Activated gamma-delta T cell treated with Interleukin-2 at 50 U/mL for 16 hours (primary cell): ENCODE measurements around the gene CAND2.
"Not testable (repeated sequence)": the region's sequence is repeated elsewhere in the genome, so short reads cannot be mapped to it uniquely, and the experiment has no call there.

Experiments
- DNase-seq: peaks from one replicate; pipeline ENCODE4 v3.0.0-alpha.2; 2020

Gene CAND2

DNA sequence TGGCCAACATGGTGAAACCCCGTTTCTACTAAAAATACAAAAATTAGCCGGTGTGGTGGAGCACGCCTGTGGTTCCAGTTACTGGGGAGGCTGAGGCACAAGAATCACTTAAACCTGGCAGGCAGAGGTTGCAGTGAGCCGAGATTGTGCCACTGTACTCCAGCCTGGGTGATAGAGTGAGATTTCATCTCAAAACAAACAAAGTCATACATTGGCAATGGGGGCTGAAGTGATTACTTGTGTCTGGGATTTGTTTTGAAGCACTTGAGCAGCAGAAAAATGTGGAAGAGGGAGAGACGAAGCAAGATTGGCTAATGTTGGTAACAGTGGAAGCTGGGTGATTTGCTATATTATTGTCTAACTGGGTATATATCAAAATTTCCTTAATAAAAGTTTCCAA, 24.0 kb upstream of the CAND2 start:
- DNase-seq: no peak

DNA sequence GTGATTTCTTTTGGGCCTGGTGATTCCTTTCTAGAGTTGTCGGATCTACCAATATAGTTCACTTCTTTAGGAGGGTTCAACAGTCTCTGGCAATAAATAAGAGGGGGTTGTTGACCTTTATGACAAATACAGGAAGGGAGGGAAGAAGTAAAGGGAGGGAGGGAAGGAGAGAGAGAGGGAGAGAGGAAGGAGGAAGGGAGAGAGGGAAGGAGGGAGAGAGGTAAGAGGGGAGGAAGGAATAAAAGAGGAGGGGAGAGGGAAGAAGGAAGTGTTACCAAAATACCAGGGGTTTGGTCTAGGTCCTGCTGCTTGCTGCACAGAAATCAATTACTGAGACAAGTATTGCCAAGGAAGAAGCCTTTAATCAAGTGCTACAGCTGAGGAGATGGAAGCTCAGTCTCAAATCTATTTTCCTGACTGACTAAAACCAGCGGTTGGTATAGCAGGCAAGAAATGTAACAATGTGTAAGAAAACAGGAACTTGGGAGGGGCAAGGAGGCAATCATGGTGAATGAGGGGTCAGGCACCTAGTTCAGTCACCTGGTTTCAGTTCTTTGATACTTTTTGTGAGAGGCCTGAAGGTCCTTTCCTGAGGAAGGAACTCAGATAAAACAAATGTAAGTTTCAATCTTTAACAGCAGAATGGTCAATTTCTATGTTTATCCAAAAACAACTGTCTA, 23.3 kb upstream of the CAND2 start:
- DNase-seq: no peak

DNA sequence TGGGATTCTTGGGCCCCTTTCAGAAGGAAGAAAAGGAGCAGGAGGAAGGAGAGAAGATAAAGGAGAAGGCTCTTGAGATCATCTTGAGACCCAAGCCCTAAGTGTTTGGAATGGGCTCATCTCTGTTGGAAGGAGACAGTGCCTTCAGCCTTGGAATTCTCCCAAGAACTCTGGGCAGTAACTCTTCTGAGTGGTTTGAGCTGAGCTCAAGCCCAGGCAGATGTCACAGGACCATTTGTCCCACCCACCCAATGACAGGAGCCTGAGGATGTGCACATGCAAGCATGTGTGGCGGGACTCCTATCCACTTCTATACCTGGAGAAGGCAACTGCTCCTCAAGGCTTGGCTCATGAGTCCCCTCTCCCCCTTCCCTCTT, 22.8 kb upstream of the CAND2 start:
- DNase-seq: no peak

DNA sequence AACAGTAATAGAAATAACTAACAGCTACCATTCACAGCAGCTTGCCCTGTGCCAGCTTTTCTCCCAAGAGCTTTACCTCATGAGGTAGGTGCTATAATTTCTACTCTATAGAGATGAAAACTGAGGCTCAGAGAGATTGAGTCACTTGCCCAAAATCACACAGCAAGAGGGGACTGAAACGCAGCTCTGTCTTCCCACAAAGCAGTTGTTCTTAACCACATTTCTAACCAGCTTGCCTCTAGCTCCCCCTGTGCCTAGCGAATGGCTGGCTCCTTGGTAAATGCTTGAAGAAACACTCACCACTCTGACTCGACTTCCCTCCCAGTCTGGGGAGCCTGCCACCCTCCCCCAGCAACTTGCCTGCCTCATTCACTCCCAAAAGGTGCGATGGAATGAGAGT, 21.9 kb upstream of the CAND2 start:
- DNase-seq: no peak

DNA sequence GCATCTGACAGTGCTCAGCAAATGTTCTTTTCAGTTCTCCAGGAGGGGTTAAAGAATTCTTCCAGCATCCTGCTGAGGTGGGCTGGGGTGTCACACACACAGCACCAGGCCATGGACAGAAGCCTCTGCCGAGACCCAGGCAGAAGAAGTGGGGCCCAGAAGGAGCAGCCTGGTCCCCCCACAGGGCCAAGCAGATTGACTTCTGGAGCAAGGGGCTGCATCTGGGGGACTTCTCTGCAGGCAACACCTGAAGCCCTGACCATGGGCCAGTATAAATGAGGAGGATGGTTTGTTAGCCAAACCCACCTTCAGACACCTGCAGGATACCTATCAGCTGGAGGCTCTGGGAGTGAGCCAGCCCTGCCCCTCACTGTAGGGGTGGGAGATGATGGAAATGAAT, 21.3 kb upstream of the CAND2 start:
- DNase-seq: no peak

DNA sequence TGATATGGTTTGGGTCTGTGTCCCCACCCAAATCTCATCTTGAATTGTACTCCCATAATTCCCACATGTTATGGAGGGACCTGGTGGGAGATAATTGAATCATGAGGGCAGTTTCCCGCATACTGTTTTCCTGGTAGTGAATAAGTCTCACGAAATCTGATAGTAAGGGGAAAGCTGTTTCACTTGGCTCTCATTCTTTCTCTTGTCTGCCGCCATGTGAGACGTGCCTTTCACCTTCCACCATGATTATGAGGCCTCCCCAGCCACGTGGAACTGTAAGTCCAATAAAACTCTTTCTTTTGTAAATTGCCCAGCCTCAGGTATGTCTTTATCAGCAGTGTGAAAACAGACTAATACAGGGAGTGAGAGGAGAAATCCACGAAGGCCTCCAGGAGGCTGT, 20.5 kb upstream of the CAND2 start:
- DNase-seq: not testable (repeated sequence)

DNA sequence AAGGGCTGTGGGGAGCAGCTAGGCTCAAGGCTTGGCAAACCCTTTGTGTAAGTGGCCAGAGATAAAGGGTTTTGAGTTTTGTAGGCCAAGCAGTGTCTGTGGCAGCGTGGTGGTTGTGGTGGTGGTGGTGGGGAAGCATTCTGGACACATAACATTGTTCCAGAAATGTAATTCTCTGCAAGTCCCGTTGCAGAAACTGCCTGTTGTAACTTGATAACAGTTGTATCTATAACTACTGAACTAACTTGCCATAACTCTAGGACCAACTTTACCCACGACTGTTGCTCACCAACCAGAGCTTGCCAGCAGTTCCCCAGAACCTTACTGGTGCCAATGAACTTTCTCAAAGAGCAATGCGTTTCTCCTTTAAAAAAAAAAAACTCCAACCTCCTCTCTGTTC, 19.3 kb upstream of the CAND2 start:
- DNase-seq: no peak

DNA sequence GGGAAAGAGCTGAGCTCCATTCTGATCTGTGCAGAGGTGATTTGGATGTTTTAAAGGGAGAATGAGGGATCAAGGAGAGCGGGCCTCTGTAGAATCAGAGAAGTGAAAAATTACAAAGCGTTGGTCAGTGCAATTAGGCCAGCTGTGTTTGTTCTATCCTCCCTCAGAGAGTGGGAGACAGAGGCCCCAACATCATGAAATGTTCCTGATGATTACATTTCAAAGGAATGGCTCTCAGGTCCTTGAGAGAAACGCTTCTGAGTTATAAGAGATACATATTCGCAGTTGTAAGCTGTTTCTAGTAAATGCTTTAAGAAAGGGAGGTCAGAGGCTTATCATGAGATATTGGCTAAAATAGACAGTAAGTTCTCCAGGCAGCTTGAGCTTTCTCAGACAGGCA, 15.7 kb upstream of the CAND2 start:
- DNase-seq: no peak

DNA sequence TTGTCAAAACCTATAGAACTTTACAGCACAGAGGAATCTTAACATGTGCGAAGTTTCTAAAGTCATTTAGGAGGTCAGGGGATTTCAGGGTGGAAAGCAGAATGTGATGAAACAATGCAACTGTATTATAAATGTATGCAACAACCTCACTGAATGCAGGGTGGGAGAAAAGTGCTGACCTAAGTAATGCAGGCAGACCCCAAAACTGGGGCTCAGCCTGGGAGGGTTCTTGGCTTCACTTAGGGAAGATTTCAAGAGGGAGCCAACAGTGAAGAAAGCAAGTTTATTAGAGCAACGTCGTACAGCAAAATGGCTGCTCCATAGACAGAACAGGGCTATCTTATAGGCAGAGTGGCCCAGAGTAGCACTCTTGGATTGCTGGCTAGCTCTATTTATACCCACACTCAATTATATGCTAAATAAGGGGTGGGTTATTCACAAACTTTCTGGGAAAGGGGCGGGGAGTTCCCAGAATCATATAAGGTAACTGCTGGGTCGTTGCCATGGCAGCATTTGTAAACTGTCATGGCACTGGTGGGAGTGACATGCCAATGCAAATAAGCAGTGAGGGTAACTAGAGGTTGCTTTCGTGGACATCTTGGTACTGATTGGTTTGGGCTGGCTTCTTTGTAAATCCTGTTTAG, 14.2 kb upstream of the CAND2 start:
- no peak for DNase-seq

DNA sequence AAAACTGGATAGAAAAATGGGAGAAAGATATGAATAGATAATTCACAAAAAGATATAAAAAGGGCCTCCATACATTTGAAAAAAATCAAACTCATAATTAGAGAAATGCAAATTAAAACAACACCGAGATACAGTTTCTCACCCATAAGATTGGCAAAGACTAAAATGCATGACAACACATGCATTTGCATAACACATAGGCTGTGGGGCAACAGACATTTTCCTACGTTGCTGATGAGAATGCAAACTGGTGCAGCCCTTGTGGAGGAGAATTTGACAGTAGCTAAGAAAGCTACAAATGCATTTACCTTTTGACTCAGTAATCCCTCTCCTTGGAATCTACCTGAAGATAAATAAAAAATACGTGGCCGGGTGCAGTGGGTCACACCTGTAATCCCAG, 11.4 kb upstream of the CAND2 start:
- no peak for DNase-seq

DNA sequence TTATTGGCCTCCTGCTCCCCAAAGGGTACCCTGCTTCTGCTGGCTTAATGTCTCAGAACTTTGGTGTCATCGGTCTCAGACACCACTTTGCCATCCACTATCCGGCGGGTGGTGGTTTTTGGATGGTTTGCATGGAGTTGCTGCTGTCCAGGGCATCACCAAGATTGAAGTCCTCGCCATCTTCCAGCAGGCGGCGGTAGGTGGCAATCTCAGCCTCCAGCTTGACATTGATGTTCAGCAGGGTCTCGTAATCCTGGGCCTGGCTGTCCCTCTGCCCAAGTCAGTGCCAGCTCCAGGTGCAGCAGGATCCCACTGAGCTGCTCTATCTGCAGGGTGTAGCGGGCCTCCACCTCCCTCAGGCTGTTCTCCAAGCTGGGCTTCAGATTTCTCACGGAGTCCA, 9.1 kb upstream of the CAND2 start:
- peak; percentile 69 for DNase-seq

DNA sequence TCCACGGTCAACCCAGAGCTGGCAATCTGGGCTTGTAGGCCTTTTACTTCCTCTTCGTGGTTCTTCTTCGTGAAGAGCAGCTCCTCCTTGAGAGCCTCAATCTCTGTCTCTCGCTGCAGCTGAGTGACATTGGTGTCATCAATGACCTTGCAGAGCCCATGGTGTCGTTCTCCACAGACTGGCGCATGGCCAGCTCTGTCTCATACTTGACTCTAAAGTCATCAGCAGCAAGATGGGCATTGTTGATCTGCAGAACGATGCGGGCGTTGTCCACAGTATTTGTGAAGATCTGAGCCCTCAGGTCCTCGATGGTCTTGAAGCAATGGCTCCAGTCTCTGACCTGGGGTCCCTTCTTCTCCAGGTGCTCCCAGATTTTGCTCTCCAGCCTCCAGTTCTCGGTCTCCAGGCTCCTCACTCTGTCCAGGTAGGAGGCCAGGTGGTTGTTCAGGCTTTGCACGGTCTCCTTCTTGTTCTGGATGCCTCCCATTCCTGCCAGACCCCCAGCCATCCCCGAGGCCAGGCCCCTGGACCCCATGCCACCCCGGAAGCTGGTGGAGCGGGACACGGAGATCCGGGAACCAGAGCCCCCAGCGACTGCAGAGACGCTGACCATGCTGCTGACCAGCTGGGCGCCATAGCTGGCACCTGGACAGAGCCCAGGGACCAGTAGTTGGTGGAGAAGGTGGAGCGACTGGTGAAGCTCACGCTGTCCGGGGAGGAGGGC, 8.4 kb upstream of the CAND2 start:
- DNase-seq: not testable (repeated sequence)

DNA sequence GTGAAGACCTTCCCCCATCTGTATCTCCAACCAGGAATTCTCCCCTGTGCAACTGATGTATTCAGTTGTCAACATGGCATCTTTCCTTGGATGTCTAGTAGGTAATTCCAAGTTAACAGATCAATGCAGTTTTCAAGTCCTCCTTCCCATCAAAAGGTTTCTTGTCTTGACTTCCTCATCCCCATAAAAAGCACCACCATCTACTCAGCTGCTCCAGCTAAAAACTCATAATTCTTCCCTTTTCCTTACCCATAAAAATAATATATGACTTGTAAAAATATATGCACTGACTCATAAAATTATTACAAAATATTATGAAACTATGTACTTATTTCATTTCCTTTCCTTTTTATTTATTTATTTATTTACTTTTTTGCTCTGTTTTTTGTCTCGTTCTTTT, 5.0 kb upstream of the CAND2 start:
- DNase-seq: no peak

DNA sequence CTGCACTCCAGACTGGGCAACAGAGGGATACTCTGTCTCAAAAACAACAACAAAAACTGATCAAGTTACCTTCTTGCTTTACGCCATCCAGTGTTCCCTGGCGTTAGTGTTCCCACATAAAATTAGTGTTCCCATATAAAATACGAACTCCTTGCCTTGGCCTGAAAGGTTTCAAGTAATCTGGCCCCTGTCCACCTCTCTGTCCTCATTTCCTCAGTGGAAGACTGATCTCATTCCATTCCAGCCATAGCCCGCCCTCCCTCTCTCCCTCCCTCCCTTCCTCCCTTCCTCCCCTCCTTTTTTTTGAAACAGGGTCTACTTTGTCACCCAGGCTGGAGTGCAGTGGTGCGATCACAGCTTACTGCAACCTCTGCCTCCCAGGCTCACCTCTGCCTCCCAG, 2.8 kb upstream of the CAND2 start:
- DNase-seq: no peak

DNA sequence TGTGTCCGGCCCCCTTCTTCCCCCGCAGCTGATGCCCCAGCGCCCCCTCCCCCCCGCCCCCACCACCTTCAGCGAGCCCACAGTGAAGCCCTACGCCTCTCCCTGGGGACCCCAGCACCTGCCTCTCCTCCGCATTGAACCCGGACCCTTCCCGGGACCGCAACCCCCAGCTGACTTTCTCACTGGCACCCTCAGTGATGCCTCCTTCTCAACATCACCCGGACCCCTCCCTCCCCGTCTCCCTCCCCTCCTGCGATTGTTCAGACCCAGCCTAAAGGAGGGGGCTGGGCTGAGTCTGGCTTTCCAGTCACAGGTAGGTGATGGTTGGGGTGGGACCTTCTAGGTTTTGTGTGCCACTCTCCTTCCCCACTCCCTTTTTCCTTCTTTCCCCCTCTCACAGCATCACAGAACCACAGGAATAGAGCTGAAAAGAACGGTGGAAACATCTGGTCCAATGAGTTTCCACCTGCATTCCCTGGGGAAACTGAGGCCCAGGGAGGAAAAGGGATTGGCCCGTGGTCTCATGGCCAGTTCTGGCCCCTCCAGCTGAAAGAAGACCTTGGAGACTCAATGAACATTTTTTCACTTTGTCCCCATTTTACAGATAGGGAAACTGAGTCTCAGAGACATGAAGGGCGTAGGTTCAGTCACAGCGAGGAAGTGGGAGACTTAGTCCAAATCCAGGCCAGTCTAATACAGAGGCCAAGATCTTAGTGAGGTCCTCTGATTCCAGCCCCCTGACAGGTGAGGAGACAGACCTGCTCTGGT, 828 bp downstream of the CAND2 start:
- DNase-seq: no peak

DNA sequence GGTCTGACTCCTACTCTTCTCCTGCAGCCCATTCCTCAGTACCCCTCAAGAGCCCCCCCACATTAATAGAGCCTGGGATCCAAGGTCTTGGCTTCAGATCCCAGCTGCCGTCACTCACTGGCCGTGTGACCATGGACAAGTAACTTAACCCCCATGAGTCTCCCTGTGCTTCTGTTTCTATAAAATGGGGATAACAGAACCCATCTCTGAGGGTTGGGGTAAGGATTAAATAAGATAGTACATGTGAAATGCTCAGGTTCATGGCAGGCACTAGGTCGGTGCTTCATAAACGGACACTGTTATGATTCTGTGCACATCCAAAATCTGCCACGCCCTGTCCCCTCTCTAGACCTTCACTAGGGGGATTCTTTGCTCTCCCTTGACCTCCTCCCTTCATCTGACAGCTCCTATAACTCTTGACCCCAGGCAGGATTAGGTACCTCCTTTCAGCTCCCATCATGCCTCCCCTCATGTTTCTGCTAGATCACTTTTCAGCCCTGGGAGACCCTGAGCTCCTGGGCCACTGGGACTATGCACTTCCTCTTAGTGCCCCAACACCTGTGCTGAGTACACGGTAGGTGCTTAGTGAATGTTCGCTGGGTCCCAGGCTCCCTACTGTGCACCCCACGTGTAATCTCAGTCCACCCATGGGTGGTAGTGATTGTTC, 1.5 kb downstream of the CAND2 start:
- no peak for DNase-seq

DNA sequence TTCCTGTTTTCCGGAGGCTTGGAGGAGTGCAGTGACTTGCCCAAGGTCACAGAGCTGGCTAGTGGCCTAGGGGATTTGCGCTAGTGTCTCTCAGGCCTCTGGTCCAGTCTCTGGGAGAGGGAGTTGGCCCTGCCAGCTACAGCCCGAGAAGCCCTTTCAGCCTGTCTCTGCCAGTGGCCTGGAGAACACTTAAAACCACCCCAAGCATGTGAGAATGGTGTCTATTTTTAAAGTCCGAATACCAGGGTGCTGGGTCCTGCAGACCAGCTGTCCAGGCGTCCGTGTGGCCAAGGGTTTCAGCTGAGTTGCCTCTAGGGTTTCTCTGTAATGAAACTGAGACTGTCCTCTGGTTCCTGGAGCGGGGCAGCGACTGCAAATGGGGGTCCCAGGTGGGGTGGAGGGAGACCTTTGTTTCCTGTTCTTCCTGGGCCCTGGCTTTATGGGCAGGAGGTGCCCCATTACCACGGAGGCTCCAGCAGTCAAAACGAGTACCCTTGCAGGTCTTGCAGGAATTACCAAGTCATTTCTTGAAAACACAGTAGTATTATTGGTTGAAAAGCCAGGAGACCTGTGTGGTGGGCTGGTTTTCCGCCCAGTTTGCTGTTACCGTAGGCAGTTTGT, 2.2 kb downstream of the CAND2 start:
- no peak for DNase-seq

DNA sequence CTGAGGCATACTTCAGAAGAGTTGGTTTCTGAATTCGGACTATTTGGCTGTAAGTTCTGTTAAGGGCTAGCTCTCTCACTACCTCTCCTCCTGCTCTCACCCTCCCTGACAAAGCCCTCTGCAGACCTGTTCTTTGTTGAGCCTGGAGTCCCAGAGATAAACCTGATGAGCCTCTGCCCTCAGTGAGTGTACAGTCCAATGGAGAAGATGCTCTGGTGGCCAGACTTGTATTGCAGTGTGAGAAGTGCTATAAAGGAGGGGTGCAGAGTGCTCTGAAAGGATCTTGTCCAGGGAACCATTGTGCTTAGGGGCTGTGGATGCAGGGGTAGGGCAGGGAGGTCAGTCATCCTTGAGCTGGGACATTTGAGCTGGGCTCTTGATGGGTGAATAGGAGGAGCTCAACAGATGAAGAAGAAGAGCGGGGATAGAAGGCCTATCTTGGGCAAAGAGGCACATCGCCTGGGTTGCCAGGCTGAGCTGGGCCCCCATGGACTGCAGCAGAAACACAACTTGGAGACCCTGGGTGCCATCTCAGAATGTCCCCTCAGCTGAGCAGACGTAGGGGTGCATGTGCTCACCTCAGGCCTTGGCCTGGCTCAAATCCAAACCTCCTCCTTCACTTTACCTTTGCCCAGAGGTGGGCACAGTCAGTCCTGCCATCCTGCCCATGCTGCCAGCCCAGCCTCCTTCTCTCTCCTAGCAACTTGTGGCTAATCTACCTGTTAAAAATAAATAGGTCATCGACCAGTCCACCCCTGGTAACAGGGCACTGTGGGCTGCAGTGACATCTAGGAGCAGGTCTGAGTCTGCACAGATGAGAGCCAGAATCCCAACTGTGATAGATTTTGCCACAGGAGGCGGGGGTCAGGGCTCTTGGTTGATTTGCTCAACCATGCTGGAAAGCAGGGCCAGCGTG, 3.3 kb downstream of the CAND2 start:
- no peak for DNase-seq

DNA sequence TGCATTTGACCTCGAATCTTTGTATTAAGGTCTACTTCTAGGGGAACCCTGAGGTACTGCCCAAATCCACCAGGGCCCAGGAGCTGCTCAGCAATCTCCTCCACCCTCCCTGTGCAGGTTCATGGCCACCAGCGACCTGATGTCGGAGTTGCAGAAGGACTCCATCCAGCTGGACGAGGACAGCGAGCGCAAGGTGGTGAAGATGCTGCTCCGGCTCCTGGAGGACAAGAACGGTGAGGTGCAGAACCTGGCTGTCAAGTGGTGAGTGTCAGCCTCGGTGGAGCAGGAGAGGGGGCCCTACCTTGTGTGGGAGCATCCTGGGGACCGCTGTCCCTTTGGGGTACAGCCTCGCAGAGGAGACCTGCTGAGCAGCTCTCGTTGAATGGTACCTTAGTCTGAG, 6.9 kb downstream of the CAND2 start:
- DNase-seq: no peak

DNA sequence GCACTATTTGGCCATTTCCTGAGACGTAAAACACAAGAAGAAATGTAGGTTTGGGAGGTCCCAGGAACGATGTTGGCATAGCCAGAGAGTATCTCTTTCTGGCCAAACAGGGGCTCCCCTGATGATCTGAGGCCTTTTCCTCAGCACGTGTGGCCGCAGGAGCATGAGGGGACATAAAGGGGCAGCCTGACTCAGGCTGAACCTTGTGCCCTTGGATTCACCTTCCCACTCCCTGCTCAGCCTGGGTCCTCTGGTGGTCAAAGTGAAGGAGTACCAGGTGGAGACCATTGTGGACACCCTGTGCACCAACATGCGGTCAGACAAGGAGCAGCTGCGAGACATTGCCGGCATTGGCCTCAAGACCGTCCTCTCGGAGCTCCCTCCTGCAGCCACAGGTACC, 10.6 kb downstream of the CAND2 start:
- no peak for DNase-seq

DNA sequence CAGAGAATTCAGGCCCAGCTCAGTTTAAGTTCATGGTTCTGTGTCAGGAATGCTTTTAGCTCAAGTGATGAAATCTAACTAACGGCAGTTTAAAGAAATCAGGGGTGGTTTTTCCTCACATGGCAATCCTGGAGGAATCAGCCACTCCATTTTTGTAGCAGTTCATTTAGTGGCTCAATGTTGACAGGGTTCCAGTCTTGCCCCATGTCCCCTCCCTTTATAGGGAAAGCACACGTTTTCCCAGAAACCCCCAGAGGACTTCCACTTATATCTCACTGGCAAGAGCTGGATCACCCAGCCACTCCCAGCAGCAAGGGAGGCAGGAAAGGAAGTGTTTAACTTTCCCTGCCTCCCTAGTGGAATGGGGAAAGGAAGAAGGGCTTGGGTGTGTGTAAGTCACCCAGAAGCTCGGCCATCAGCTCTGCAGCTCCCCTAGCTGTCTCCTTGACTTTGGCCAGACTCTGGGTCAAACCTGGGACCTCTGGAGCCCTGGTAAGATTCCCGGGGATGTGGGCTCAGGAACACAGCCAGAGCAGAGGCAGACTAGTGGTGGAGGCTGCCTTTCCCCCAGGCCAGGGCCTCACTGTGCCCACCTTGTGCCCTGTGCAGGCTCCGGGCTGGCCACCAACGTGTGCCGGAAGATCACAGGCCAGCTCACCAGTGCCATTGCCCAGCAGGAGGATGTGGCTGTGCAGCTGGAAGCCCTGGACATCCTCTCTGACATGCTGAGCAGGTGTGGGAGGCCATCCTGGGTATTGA, 11.3 kb downstream of the CAND2 start:
- no peak for DNase-seq
